Osteocyte (in vitro differentiated cells): ENCODE data around the gene ANKS1B. TPM values are rescaled to one million over a fixed set of nuclear protein-coding genes. Genes with fewer than 3 reads are reported as not detected.
"Not testable (repeated sequence)": the region's sequence is repeated elsewhere in the genome, so short reads cannot be mapped to it uniquely, and the experiment has no call there.

Experiments used
- DNase-seq: peaks from one replicate; pipeline ENCODE4 v3.0.0; 2021; ENCODE audit warnings: mixed read lengths; ENCODE audit not compliant: unreplicated experiment; ENCODE audit errors: extremely low spot score
- H3K27ac Mint-ChIP-seq: one replicate; pipeline ENCODE4 v1.8.0; 2021; ENCODE audit warnings: mild to moderate bottlenecking, mixed read lengths; ENCODE audit not compliant: unreplicated experiment
- H3K27me3 Mint-ChIP-seq: one replicate; pipeline ENCODE4 v1.8.0; 2021; ENCODE audit warnings: mixed read lengths; ENCODE audit not compliant: unreplicated experiment
- H3K36me3 Mint-ChIP-seq: one replicate; pipeline ENCODE4 v1.8.0; 2021; ENCODE audit warnings: mixed read lengths; ENCODE audit not compliant: unreplicated experiment
- H3K4me1 Mint-ChIP-seq: one replicate; pipeline ENCODE4 v1.8.0; 2021; ENCODE audit warnings: mixed read lengths; ENCODE audit not compliant: unreplicated experiment
- H3K4me3 Mint-ChIP-seq: one replicate; pipeline ENCODE4 v1.8.0; 2021; ENCODE audit warnings: mild to moderate bottlenecking, moderate library complexity, mixed read lengths; ENCODE audit not compliant: unreplicated experiment
- H3K9me3 Mint-ChIP-seq: one replicate; pipeline ENCODE4 v1.8.0; 2021; ENCODE audit warnings: mixed read lengths; ENCODE audit not compliant: unreplicated experiment
- total RNA-seq: library from RNA; stranded (reverse); gene quantifications from 2 replicates; pipeline ENCODE4 v1.2.1, GENCODE V29; 2021
- TF ChIP-seq, protein P1 (sequence below): fragments of 200-600 bp; sonication (generic); IDR thresholded peaks from 2 replicates; pipeline ENCODE4 v1.5.0; 2021; ENCODE audit warnings: antibody characterized with exemption, mild to moderate bottlenecking, moderate library complexity

Gene ANKS1B
- total RNA-seq, 1 donor from 2014 or later = 0.70 TPM

DNA sequence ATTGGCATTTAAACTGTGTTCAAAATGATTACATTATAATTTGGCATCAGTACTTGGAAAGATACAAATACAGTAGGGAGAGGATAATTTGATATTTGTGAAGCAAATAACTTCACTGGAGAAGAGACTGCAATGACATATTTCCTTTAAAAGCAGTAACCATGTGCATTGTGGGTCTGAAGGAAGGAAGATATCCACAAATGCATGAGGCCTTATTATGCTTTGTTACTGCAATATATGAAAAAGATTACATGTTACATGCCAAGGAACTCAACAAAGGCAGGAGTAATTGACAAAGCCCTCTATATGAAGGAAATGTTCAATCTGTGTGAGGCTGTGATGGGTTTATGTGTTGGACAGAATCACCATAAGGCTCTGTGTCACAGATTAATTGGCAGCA, 948.2 kb downstream of the ANKS1B start:
- no peaks in the 10 kb centered on the region for H3K36me3 Mint-ChIP-seq

DNA sequence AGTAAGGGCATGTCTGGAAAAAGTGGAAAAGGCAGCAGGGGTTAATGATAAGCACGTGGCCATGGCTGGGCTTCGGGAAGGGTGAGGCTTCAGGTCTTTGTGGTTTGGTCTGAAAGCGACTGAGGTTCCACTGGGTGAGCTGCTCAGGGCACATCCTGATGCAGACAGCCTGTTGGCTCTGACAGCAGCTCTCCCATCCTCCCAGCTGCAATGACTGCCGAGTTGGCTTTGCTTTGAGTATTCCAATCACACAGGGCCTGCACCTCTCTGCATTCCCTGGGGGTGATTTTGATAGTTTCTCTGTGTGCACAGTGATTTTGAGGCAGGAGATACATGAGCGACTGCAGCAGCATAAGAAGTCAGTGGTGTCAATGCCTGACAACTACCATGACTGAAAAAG, 948.9 kb downstream of the ANKS1B start:
- Mint-ChIP-seq H3K9me3 (no peaks in the 10 kb centered on the region), H3K36me3 (no peaks in the 10 kb centered on the region), H3K27me3 (no peaks in the 10 kb centered on the region), H3K4me3 (no peak overlapping the region), H3K4me1 (no peaks in the 10 kb centered on the region), H3K27ac (no peak overlapping the region)
- TF ChIP-seq, protein P1, sequence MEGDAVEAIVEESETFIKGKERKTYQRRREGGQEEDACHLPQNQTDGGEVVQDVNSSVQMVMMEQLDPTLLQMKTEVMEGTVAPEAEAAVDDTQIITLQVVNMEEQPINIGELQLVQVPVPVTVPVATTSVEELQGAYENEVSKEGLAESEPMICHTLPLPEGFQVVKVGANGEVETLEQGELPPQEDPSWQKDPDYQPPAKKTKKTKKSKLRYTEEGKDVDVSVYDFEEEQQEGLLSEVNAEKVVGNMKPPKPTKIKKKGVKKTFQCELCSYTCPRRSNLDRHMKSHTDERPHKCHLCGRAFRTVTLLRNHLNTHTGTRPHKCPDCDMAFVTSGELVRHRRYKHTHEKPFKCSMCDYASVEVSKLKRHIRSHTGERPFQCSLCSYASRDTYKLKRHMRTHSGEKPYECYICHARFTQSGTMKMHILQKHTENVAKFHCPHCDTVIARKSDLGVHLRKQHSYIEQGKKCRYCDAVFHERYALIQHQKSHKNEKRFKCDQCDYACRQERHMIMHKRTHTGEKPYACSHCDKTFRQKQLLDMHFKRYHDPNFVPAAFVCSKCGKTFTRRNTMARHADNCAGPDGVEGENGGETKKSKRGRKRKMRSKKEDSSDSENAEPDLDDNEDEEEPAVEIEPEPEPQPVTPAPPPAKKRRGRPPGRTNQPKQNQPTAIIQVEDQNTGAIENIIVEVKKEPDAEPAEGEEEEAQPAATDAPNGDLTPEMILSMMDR = no peak
- no peak for DNase-seq

More for the DNA sequence above, 948.2 kb downstream of the ANKS1B start:
- no peak for DNase-seq
- Mint-ChIP-seq H3K9me3 (no peaks in the 10 kb centered on the region), H3K4me1 (no peaks in the 10 kb centered on the region), H3K27ac (no peak overlapping the region), H3K4me3 (no peak overlapping the region), H3K27me3 (peaks cover 2% of the 10 kb centered on the region)
- TF ChIP-seq, protein P1 = no peak

DNA sequence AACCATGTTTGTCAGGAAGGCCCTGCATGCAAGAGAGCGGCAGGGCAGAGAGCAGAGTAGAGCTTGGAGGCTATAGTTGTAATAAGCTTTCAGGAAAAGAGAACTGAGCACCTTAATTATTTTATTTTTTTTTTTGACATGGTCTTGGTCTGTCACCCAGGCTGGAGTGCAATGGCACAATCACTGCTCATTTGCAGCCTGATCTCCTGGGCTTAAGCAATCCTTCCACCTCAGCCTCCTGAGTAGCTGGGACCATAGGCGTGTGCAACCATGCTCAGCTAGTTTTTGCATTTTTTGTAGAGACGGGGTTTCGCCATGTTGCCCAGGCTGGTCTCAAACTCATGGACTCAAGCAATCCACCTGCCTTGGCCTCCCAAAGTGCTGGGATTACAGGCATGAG, 950.5 kb downstream of the ANKS1B start:
- H3K4me3 Mint-ChIP-seq, DNase-seq, H3K27ac Mint-ChIP-seq, H3K27me3 Mint-ChIP-seq, H3K36me3 Mint-ChIP-seq, H3K9me3 Mint-ChIP-seq, H3K4me1 Mint-ChIP-seq: not testable (repeated sequence)

DNA sequence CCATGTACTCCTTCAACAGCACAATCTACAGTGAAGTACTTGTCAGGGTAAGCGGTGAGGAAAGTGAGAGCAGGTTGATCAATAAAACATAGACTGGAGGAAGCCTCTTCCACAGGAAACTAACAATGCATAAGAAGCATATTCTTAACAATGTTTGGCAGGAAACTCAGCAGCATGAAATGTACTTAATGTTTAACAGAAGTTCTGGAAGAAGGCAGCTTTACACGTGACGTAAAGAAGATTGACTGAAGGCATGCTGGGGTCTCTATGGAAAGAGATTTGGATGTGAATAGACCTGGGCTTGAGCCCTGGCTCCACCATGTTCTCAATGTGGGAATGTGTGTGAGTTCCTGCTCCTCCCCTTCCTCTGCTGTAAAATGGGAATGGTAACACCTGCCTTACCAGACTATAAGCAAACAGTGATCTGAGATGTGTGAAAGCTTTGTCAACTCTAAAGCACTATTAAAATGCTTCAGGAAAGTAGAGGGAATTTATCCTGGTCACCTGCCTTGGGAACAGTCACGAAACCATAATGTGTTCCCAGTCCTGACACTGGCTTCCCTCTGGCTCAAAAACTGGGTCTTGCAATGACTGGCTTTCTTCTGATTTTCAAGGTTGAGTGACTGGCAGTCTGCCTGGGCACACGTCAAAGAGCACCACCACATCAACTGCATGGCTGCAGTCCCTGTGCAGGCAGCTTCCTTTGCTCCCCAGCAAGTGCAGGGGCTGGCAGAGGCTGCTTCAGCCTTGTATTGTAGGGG, 955.0 kb downstream of the ANKS1B start:
- H3K9me3 Mint-ChIP-seq = no peaks in the 10 kb centered on the region
- H3K27ac Mint-ChIP-seq = no peak overlapping the region
- TF ChIP-seq, protein P1 = no peak
- H3K4me3 Mint-ChIP-seq = no peak overlapping the region
- DNase-seq = no peak
- H3K27me3 Mint-ChIP-seq = peaks cover 8% of the 10 kb centered on the region
- no peaks in the 10 kb centered on the region for H3K36me3 Mint-ChIP-seq
- H3K4me1 Mint-ChIP-seq = no peaks in the 10 kb centered on the region

DNA sequence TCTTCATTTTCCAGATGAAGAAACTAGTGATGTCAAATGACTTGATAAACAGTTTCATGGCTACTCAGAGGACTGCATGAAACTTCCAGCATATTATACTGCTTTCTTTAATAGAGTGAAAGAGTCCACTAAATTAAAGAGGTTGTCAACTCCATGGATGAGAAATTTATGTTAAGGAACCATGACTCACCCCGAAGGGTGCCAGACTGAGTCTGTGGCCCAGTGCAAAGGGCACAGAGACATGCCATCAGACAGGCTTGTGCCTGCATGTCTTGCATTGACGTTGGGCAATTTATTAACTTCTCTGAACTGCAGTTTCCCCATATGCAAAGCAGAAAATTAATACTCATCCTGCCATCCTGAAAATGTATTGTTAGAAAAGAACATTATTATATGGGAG, 957.3 kb downstream of the ANKS1B start:
- DNase-seq = no peak
- TF ChIP-seq, protein P1 = no peak
- Mint-ChIP-seq H3K9me3 (no peaks in the 10 kb centered on the region), H3K27me3 (peaks cover 15% of the 10 kb centered on the region), H3K27ac (no peak overlapping the region), H3K4me3 (no peak overlapping the region), H3K4me1 (no peaks in the 10 kb centered on the region), H3K36me3 (no peaks in the 10 kb centered on the region)
